Measurements from ENCODE around the gene ARFGAP1. TPM values are rescaled to one million over a fixed set of nuclear protein-coding genes. Genes with fewer than 3 reads are reported as not detected.

The ARFGAP1 gene
- total RNA-seq, 1 experiment from 2014 or later: 207 TPM

- Mint-ChIP-seq H3K4me1 (no peaks in the 10 kb centered on the region; the same call in 1 of the 2 replicates), H3K27me3 (ENCODE audit: low read depth) (peaks cover 4% of the 10 kb centered on the region; the same call in 1 of the 2 replicates), H3K4me3 (no peak overlapping the region), H3K36me3 (no peaks in the 10 kb centered on the region), H3K9me3 (no peaks in the 10 kb centered on the region), H3K27ac (no peak overlapping the region)
- peak; percentile 81 for DNase-seq (ENCODE audit: low spot score)
- 0 out of 2 replicates have a peak, but pooled peaks have one; percentile 10 for TF ChIP-seq USF2 (CRISPR knock-in tag; IDR thresholded peaks at IDR 0.05)
- no peak for TF ChIP-seq AR (CRISPR knock-in tag; IDR thresholded peaks at IDR 0.05)
- no peak for TF ChIP-seq ATF3 (CRISPR knock-in tag; conservative IDR thresholded peaks at IDR 0.05)
- TF ChIP-seq PRRX2 (CRISPR knock-in tag; IDR thresholded peaks at IDR 0.05): no peak
- TF ChIP-seq FOXK1 (CRISPR knock-in tag; IDR thresholded peaks at IDR 0.05): no peak
- no peak for TF ChIP-seq E2F1 (CRISPR knock-in tag; IDR thresholded peaks at IDR 0.05)
- TF ChIP-seq CREB1 (CRISPR knock-in tag; IDR thresholded peaks at IDR 0.05): no peak
- TF ChIP-seq CTCF (IDR thresholded peaks at IDR 0.05): peak; percentile 81
- peak; percentile 65 for TF ChIP-seq ZNF423 (CRISPR knock-in tag; IDR thresholded peaks at IDR 0.05)
- peak; percentile 71 for ATAC-seq
- ChIA-PET POLR2A (interaction anchor here (0.7 to 1.9 kb wide), 2 partner anchors 8 to 30 kb away, joined by 3 to 4 read pairs; no protein-coding TSS in a partner anchor), CTCF (interaction anchor here (0.5 to 4.8 kb wide), 81 partner anchors 8 to 671 kb away, joined by 3 to 173 read pairs (median 5); partner anchors contain the start of genes ARFGAP1, BIRC7, CHRNA4 and COL20A1)
These were observed 49.3 kb upstream of the ARFGAP1 start for GRCh38 chr20:63223121-63223825.

GRCh38 chr20:63223826-63224207 is 48.8 kb upstream of the ARFGAP1 start:
- no peak for DNase-seq (ENCODE audit: low spot score)
- no peak for TF ChIP-seq ZNF263 (CRISPR knock-in tag; IDR thresholded peaks at IDR 0.05; ENCODE audit: low read depth)
- no peak for TF ChIP-seq GRHL2 (CRISPR knock-in tag; IDR thresholded peaks at IDR 0.05; ENCODE audit: insufficient replicate concordance, severe bottlenecking)
- Mint-ChIP-seq H3K4me3 (no peak overlapping the region), H3K4me1 (peaks cover 5% of the 10 kb centered on the region), H3K9me3 (no peaks in the 10 kb centered on the region), H3K36me3 (no peaks in the 10 kb centered on the region), H3K27ac (no peak overlapping the region), H3K27me3 (ENCODE audit: low read depth) (peaks cover 4% of the 10 kb centered on the region; the same call in 1 of the 2 replicates)
- ChIA-PET CTCF (interaction anchor here (0.5 to 4.8 kb wide), 74 partner anchors 9 to 671 kb away, joined by 3 to 173 read pairs (median 5); partner anchors contain the start of genes ARFGAP1, BIRC7, COL20A1 and NKAIN4), POLR2A (interaction anchor here (0.7 to 1.9 kb wide), 3 partner anchors 9 to 31 kb away, joined by 3 to 4 read pairs (median 4); no protein-coding TSS in a partner anchor)
- ATAC-seq: no peak

- DNase-seq (ENCODE audit: low spot score) (no peak), ATAC-seq (peak; percentile 8; the same call in 1 of the 2 replicates)
- H3K4me3 Mint-ChIP-seq: no peak overlapping the region
- POLR2A ChIA-PET: interaction anchor here (1.2 to 1.9 kb wide), 2 partner anchors 28 to 30 kb away, joined by 4 read pairs; no protein-coding TSS in a partner anchor
- peaks cover 7% of the 10 kb centered on the region; the same call in 1 of the 2 replicates for H3K27me3 Mint-ChIP-seq (ENCODE audit: low read depth)
- H3K27ac Mint-ChIP-seq: peak overlapping the region; percentile 53; the same call in 1 of the 2 replicates
- peaks cover 13% of the 10 kb centered on the region for H3K4me1 Mint-ChIP-seq
- H3K9me3 Mint-ChIP-seq: no peaks in the 10 kb centered on the region
- H3K36me3 Mint-ChIP-seq: no peaks in the 10 kb centered on the region
- CTCF ChIA-PET: interaction anchor here (0.6 to 4.8 kb wide), 42 partner anchors 10 to 409 kb away, joined by 3 to 173 read pairs (median 11); partner anchors contain the start of genes ARFGAP1, BIRC7, COL20A1 and NKAIN4
- TF ChIP-seq USF2 (CRISPR knock-in tag; IDR thresholded peaks at IDR 0.05) (no peak), ATF1 (CRISPR knock-in tag; IDR thresholded peaks at IDR 0.05) (no peak), ZNF396 (CRISPR knock-in tag; IDR thresholded peaks at IDR 0.05; ENCODE audit: borderline replicate concordance) (no peak), GABPB1 (CRISPR knock-in tag; IDR thresholded peaks at IDR 0.05) (no peak), ATF2 (CRISPR knock-in tag; IDR thresholded peaks at IDR 0.05; ENCODE audit: borderline replicate concordance, low read depth) (no peak), ZNF263 (CRISPR knock-in tag; IDR thresholded peaks at IDR 0.05; ENCODE audit: low read depth) (no peak), JAZF1 (CRISPR knock-in tag; IDR thresholded peaks at IDR 0.05) (no peak), ESRRA (CRISPR knock-in tag; IDR thresholded peaks at IDR 0.05; ENCODE audit: borderline replicate concordance) (no peak), SMAD4 (CRISPR knock-in tag; IDR thresholded peaks at IDR 0.05) (no peak), JUN (CRISPR knock-in tag; IDR thresholded peaks at IDR 0.05) (no peak), PRRX2 (CRISPR knock-in tag; IDR thresholded peaks at IDR 0.05) (no peak)
These were observed 48.1 kb upstream of the ARFGAP1 start for GRCh38 chr20:63224412-63225081.
